NOMO-1 (cell line): ENCODE measurements around the gene CASTOR1.

Experiments
- DNase-seq, 2 experiments: peaks; one replicate each; lab custom pipeline; 2025; ENCODE audit not compliant: unreplicated experiment in 2 of 2; lab: John Stamatoyannopoulos, UW

Gene CASTOR1

GRCh38 chr22:30301995-30302809 lies 12.9 kb upstream of the CASTOR1 start:
- peak; percentile 89 to 92 for DNase-seq

- no peak for DNase-seq
Observed at GRCh38 chr22:30299322-30299721, 10.0 kb upstream of the CASTOR1 start.

- DNase-seq, result no peak
Observed at GRCh38 chr22:30297991-30298701, 8.8 kb upstream of the CASTOR1 start.

GRCh38 chr22:30297276-30297990 lies 8.1 kb upstream of the CASTOR1 start:
- DNase-seq, result no peak

- DNase-seq, result no peak
Observed at GRCh38 chr22:30296833-30297232, 7.5 kb upstream of the CASTOR1 start.

GRCh38 chr22:30296324-30296723 lies 7.0 kb upstream of the CASTOR1 start:
- no peak for DNase-seq

GRCh38 chr22:30295576-30295975 lies 6.3 kb upstream of the CASTOR1 start:
- DNase-seq, result no peak

- DNase-seq, result no peak
Observed at GRCh38 chr22:30294830-30295229, 5.5 kb upstream of the CASTOR1 start.

GRCh38 chr22:30294066-30294465 lies 4.8 kb upstream of the CASTOR1 start:
- no peak for DNase-seq

- no peak for DNase-seq
Observed at GRCh38 chr22:30293026-30293425, 3.7 kb upstream of the CASTOR1 start.

- no peak for DNase-seq
Observed at GRCh38 chr22:30292069-30292970, 3.0 kb upstream of the CASTOR1 start.

GRCh38 chr22:30291058-30291892 lies 2.0 kb upstream of the CASTOR1 start:
- DNase-seq, result no peak

GRCh38 chr22:30290342-30291057 lies 1.2 kb upstream of the CASTOR1 start:
- no peak for DNase-seq

GRCh38 chr22:30289980-30290313 lies 642 bp upstream of the CASTOR1 start:
- no peak for DNase-seq

GRCh38 chr22:30288419-30289140 lies 725 bp downstream of the CASTOR1 start:
- DNase-seq, result no peak

GRCh38 chr22:30287648-30288418 lies 1.5 kb downstream of the CASTOR1 start:
- DNase-seq, result peak; percentile 58 to 81

- peak in 1 of 2 experiments; percentile 22 for DNase-seq
Observed at GRCh38 chr22:30286813-30287647, 2.3 kb downstream of the CASTOR1 start.
